Esophagus squamous epithelium (tissue), 5 donors: ENCODE data around the gene CACNB2. TPM values are rescaled to one million over a fixed set of nuclear protein-coding genes. Genes with fewer than 3 reads are reported as not detected.

Experiments
- DNase-seq: peaks from one replicate; lab custom pipeline; 2025; lab: John Stamatoyannopoulos, UW
- H3K27ac ChIP-seq, 4 donors: fragments of 200-600 bp; sonication (generic); one replicate each; pipeline ENCODE4 v1.5.1; 2016 to 2019; ENCODE audit warnings: mild to moderate bottlenecking in 1 of 4
- H3K27me3 ChIP-seq, 4 donors: fragments of 200-600 bp; sonication (generic); 1 replicate in 3 of 4; 2 replicates in 1 of 4; pipeline versions ENCODE4 v1.5.1 to v1.6.0; 2017 to 2021; ENCODE audit warnings: antibody characterized with exemption in 1 of 4
- H3K36me3 ChIP-seq, 3 donors: fragments of 200-600 bp; sonication (generic); one replicate each; pipeline ENCODE4 v1.5.1; 2016 to 2019
- H3K4me1 ChIP-seq, 3 donors: fragments of 200-600 bp; sonication (generic); one replicate each; pipeline ENCODE4 v1.5.1; 2017 to 2019
- H3K4me3 ChIP-seq, 4 donors: fragments of 200-600 bp; sonication (generic); 1 replicate in 3 of 4; 2 replicates in 1 of 4; pipeline ENCODE4 v1.5.1; 2016 to 2019; ENCODE audit warnings: mild to moderate bottlenecking in 2 of 4, moderate library complexity in 1 of 4
- H3K9me3 ChIP-seq, 3 donors: fragments of 200-600 bp; sonication (generic); one replicate each; pipeline ENCODE4 v1.5.1; 2016 to 2019
- POLR2A ChIP-seq, 4 donors: fragments of 450-650 bp; IDR thresholded peaks; one replicate each; pipeline ENCODE4 v1.6.1; 2017; ENCODE audit warnings: antibody characterized with exemption in 4 of 4, mild to moderate bottlenecking in 4 of 4, moderate library complexity in 3 of 4
- WGBS, 2 donors: methylation state at CpG; one replicate each; pipeline ENCODE4 v1.1.5; 2018; 5-methylcytosine and 5-hydroxymethylcytosine counted together
- intact Hi-C: fragments of 100-400 bp; cut with DNase I; formaldehyde crosslinking; loops from one replicate; pipeline ENCODE4 v1.15.0; 2022
- total RNA-seq, 4 donors: library from RNA; depleted of rRNA; stranded (reverse); fragments of >200 nt; gene quantifications; one replicate each; pipeline ENCODE4 v1.1.0, GENCODE V29; 2016
- TF ChIP-seq, protein P1 (sequence below), 6 experiments: fragments of 450-650 bp in 4 of 6; fragments of 200-600 bp in 2 of 6; sonication (generic) in 2 of 6; IDR thresholded peaks; one replicate each; pipeline ENCODE4 v1.5.1; 2016 to 2019; ENCODE audit warnings: antibody characterized with exemption in 6 of 6, mild to moderate bottlenecking in 4 of 6, moderate library complexity in 4 of 6
- donor health status: DM: yes; HTN: yes; CAD: no.

Gene CACNB2
- total RNA-seq, 4 donors from 2014 or later = 0.91 to 37.0 (median 5.7) TPM

DNA sequence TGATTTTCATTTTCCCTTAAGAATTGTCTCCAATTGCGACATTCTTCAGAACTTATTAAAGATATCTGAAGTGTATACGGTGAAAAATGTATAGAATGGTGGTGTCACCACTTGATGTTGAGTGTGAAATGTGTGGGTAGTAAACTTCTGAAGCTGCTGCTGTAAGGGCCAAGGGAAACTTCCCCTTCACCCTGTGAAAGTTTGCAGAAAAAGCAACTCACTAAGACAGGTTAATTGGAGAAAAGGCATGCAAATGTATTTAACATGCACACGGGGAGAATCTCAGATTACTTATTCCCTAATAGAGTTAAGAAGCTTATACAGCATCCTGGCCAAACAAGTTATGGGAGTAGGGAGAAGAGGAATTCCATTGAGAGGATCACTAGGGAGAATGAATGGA lies 338.1 kb downstream of the CACNB2 start:
- H3K4me1 ChIP-seq = no peaks in the 10 kb centered on the region
- no peak overlapping the region for H3K27ac ChIP-seq
- H3K27me3 ChIP-seq = no peaks in the 10 kb centered on the region
- 77 to 80% methylated on average over 3 of the region's 3 CpGs for WGBS, 2 donors
- H3K9me3 ChIP-seq = no peaks in the 10 kb centered on the region
- H3K4me3 ChIP-seq = no peak overlapping the region
- no peaks in the 10 kb centered on the region for H3K36me3 ChIP-seq
- TF ChIP-seq POLR2A (IDR thresholded peaks at IDR 0.05) = no peak
- TF ChIP-seq, protein P1, sequence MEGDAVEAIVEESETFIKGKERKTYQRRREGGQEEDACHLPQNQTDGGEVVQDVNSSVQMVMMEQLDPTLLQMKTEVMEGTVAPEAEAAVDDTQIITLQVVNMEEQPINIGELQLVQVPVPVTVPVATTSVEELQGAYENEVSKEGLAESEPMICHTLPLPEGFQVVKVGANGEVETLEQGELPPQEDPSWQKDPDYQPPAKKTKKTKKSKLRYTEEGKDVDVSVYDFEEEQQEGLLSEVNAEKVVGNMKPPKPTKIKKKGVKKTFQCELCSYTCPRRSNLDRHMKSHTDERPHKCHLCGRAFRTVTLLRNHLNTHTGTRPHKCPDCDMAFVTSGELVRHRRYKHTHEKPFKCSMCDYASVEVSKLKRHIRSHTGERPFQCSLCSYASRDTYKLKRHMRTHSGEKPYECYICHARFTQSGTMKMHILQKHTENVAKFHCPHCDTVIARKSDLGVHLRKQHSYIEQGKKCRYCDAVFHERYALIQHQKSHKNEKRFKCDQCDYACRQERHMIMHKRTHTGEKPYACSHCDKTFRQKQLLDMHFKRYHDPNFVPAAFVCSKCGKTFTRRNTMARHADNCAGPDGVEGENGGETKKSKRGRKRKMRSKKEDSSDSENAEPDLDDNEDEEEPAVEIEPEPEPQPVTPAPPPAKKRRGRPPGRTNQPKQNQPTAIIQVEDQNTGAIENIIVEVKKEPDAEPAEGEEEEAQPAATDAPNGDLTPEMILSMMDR (IDR thresholded peaks at IDR 0.05) = no peak
- intact Hi-C loops = no loop called here
- DNase-seq = no peak

DNA sequence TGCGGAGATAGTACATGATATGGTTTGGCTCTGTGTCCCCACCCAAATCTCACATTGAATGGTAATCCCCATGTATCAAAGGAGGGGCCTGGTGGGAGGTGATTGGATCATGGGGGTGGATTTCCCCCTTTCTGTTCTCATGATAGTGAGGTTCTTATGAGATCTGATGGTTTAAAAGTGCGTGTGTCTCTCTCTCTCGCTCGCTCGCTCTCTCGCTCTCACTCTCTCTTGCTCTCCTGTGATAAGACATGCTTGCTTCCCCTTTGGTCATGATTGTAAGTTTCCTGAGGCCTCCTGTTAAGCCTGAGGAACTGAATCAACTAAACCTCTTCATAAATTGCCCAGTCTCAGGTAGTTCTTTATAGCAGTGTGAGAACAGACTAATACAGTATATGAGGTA lies 339.3 kb downstream of the CACNB2 start:
- Histone ChIP-seq H3K36me3 (no peaks in the 10 kb centered on the region), H3K9me3 (no peaks in the 10 kb centered on the region), H3K27me3 (no peaks in the 10 kb centered on the region), H3K4me1 (no peaks in the 10 kb centered on the region), H3K27ac (no peak overlapping the region), H3K4me3 (no peak overlapping the region)
- intact Hi-C loops = no loop called here
- DNase-seq = no peak
- 77 to 88% methylated on average over 5 to 6 of the region's 6 CpGs for WGBS, 2 donors
- TF ChIP-seq, protein P1 (IDR thresholded peaks at IDR 0.05) = no peak
- TF ChIP-seq POLR2A (IDR thresholded peaks at IDR 0.05) = no peak

DNA sequence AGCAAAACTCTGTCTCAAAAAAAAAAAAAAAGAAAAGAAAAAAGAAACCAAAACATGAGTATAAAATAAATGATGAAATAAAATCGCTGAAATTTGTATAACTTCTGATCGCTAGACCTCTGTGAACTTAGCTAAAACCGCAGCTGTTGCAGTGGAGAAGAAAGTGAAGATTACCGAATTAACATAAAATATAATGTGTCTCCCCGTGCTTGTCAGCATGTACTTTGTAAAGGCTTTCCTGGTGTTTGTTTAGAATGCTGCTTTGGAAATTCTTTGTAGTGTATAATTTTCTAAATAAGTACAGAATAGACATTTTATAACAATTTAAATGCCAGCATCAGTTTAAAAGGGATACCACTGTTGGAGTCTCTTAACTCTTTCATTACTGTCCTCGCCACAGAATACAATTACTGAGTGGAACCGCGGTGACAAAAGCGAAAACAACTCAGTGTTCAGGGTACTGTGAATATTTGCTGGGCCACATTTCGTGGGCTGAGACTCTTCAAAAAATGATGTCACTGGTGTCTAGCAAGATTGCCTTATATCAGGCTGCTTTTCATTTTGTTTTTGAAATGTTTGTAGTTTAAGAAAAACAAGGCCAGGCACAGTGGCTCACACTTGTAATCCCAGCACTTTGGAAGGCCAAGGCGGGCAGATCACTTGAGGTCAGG lies 343.4 kb downstream of the CACNB2 start:
- H3K27me3 ChIP-seq = no peaks in the 10 kb centered on the region
- no peaks in the 10 kb centered on the region for H3K36me3 ChIP-seq
- H3K27ac ChIP-seq = no peak overlapping the region
- WGBS, 2 donors = 68 to 69% methylated on average over 11 of the region's 11 CpGs
- no peak overlapping the region for H3K4me3 ChIP-seq
- no peak for DNase-seq
- intact Hi-C loops = no loop called here
- no peak for TF ChIP-seq POLR2A (IDR thresholded peaks at IDR 0.05)
- TF ChIP-seq, protein P1 (IDR thresholded peaks at IDR 0.05) = no peak
- H3K4me1 ChIP-seq = no peaks in the 10 kb centered on the region
- H3K9me3 ChIP-seq = no peaks in the 10 kb centered on the region

DNA sequence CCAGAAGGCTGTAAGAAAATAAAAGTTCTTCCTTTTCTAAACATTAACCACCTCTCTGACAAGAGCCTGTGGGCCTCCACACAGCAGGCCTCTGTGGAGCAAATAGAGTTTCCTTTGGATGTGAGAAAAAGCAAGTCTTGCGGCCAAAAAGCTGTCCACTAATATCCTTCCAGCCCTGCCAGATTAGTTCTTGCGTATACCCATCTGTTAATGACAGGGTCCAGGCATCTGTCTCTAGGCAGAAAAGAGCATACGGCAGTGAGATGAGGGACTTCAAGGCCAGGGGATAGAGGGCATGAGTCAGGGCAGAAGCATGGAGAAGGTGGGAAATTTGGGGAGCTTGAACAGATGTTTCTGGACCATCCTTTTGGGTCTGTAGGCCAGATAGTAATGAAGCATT lies 346.2 kb downstream of the CACNB2 start:
- WGBS, 2 donors = 84 to 94% methylated on average over 3 of the region's 3 CpGs
- H3K4me3 ChIP-seq = no peak overlapping the region
- no peaks in the 10 kb centered on the region for H3K36me3 ChIP-seq
- TF ChIP-seq POLR2A (IDR thresholded peaks at IDR 0.05) = no peak
- TF ChIP-seq, protein P1 (IDR thresholded peaks at IDR 0.05) = no peak
- no peaks in the 10 kb centered on the region for H3K4me1 ChIP-seq
- H3K27ac ChIP-seq = no peak overlapping the region
- DNase-seq = no peak
- H3K9me3 ChIP-seq = no peaks in the 10 kb centered on the region
- H3K27me3 ChIP-seq = no peaks in the 10 kb centered on the region
- intact Hi-C loops = no loop called here

DNA sequence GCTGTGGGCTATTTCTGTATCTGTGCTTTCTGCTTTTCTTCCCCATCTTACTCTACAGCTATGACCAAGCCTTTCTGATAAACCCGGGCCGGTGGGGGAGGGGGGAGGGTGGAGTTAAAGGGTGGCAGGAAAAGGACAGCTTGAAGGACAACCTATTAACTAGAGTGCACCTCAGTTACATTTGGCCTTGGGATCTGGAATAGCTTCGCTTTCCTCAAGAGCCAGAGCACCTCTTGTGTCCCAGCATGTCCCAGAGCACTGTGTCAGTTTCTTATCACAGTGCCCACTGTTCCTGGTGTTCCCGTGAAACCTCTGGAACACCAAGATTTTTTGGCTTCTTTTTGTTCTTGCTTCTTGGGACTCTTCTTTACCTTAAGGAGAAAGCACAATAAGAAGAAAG lies 350.5 kb downstream of the CACNB2 start:
- intact Hi-C loops = no loop called here

More for the DNA sequence above, 350.5 kb downstream of the CACNB2 start:
- no peaks in the 10 kb centered on the region for H3K9me3 ChIP-seq
- 83 to 89% methylated on average over 1 to 2 of the region's 4 CpGs for WGBS, 2 donors
- H3K4me3 ChIP-seq = no peak overlapping the region
- H3K27me3 ChIP-seq = no peaks in the 10 kb centered on the region
- H3K4me1 ChIP-seq = no peaks in the 10 kb centered on the region
- no peak for DNase-seq
- H3K36me3 ChIP-seq = no peaks in the 10 kb centered on the region
- H3K27ac ChIP-seq = no peak overlapping the region
- TF ChIP-seq POLR2A (IDR thresholded peaks at IDR 0.05) = no peak
- TF ChIP-seq, protein P1 (IDR thresholded peaks at IDR 0.05) = no peak
